TTC549 (cell line): Measurements from ENCODE around the gene CORO7.
"Not testable (repeated sequence)": the region's sequence is repeated elsewhere in the genome, so short reads cannot be mapped to it uniquely, and the experiment has no call there.

Experiments
- FAIRE-seq: peaks from 2 replicates; lab custom pipeline; 2012; peaks lifted over from hg19 to GRCh38; lab: Jason Lieb, UNC

CORO7 gene

GRCh38 chr16:4336701-4337539 lies 79.5 kb downstream of the CORO7 start:
- no peak for FAIRE-seq

- no peak for FAIRE-seq
These were observed 81.5 kb downstream of the CORO7 start for GRCh38 chr16:4334724-4335495.

- FAIRE-seq: not testable (repeated sequence)
These were observed 82.7 kb downstream of the CORO7 start for GRCh38 chr16:4333714-4334113.

GRCh38 chr16:4333308-4333638 lies 83.1 kb downstream of the CORO7 start:
- FAIRE-seq: no peak

GRCh38 chr16:4332623-4333307 lies 83.6 kb downstream of the CORO7 start:
- FAIRE-seq: no peak

- FAIRE-seq: no peak
These were observed 84.3 kb downstream of the CORO7 start for GRCh38 chr16:4332083-4332482.

- no peak for FAIRE-seq
These were observed 86.0 kb downstream of the CORO7 start for GRCh38 chr16:4330277-4330874.

- FAIRE-seq: no peak
These were observed 87.3 kb downstream of the CORO7 start for GRCh38 chr16:4328782-4329775.

- no peak for FAIRE-seq
These were observed 88.2 kb downstream of the CORO7 start for GRCh38 chr16:4328046-4328781.

- no peak for FAIRE-seq
These were observed 88.9 kb downstream of the CORO7 start for GRCh38 chr16:4327386-4328045.

GRCh38 chr16:4325253-4325758 lies 91.1 kb downstream of the CORO7 start:
- FAIRE-seq: no peak

GRCh38 chr16:4324492-4325252 lies 91.7 kb downstream of the CORO7 start:
- no peak for FAIRE-seq

GRCh38 chr16:4323845-4324488 lies 92.4 kb downstream of the CORO7 start:
- FAIRE-seq: no peak

- no peak for FAIRE-seq
These were observed 93.1 kb downstream of the CORO7 start for GRCh38 chr16:4323071-4323844.

- FAIRE-seq: no peak
These were observed 94.0 kb downstream of the CORO7 start for GRCh38 chr16:4322121-4323052.

- no peak for FAIRE-seq
These were observed 94.9 kb downstream of the CORO7 start for GRCh38 chr16:4321286-4322120.
